Endothelial cell (in vitro differentiated cells): ENCODE measurements around the gene SLC7A7. TPM values are rescaled to one million over a fixed set of nuclear protein-coding genes. Genes with fewer than 3 reads are reported as not detected.
A peak's percentile ranks its signal among the peaks of the same experiment; 100 is the strongest.

Experiments
- DNase-seq: peaks from one replicate; pipeline ENCODE4 v3.0.0; 2021; ENCODE audit warnings: low spot score
- H3K27ac Mint-ChIP-seq: one replicate; pipeline ENCODE4 v1.8.0; 2021; ENCODE audit warnings: mixed read lengths, inconsistent platforms; ENCODE audit not compliant: unreplicated experiment
- H3K27me3 Mint-ChIP-seq: one replicate; pipeline ENCODE4 v1.8.0; 2021; ENCODE audit warnings: mild to moderate bottlenecking, moderate library complexity, mixed read lengths, inconsistent platforms; ENCODE audit not compliant: unreplicated experiment
- H3K36me3 Mint-ChIP-seq: one replicate; pipeline ENCODE4 v1.8.0; 2021; ENCODE audit warnings: mild to moderate bottlenecking, low read depth, mixed read lengths, inconsistent platforms; ENCODE audit not compliant: unreplicated experiment
- H3K4me1 Mint-ChIP-seq: one replicate; pipeline ENCODE4 v1.8.0; 2021; ENCODE audit warnings: mild to moderate bottlenecking, mixed read lengths, inconsistent platforms; ENCODE audit not compliant: unreplicated experiment
- H3K4me3 Mint-ChIP-seq: one replicate; pipeline ENCODE4 v1.8.0; 2021; ENCODE audit warnings: mild to moderate bottlenecking, mixed read lengths, inconsistent platforms; ENCODE audit not compliant: unreplicated experiment
- H3K9me3 Mint-ChIP-seq: one replicate; pipeline ENCODE4 v1.8.0; 2021; ENCODE audit warnings: mixed read lengths, inconsistent platforms; ENCODE audit not compliant: unreplicated experiment
- CTCF ChIP-seq: fragments of 200-600 bp; sonication (generic); IDR thresholded peaks from one replicate; pipeline ENCODE4 v1.5.0; 2021; ENCODE audit warnings: antibody characterized with exemption; ENCODE audit not compliant: unreplicated experiment
- total RNA-seq: library from RNA; stranded (reverse); fragmentation: NEBNext Ultra II Directional; extraction: Animal tissue kit (Norgen Biotek cat#: 25700); gene quantifications from one replicate; pipeline ENCODE4 v1.2.1, GENCODE V29; 2021; ENCODE audit not compliant: unreplicated experiment

The SLC7A7 gene
- total RNA-seq, 1 donor from 2014 or later, result 15.0 TPM

- no peak for DNase-seq
- H3K4me1 Mint-ChIP-seq, result peaks cover 28% of the 10 kb centered on the region
Measured at GRCh38 chr14:22824711-22825359, 9.6 kb upstream of the SLC7A7 start.

GRCh38 chr14:22822571-22823098 is 7.4 kb upstream of the SLC7A7 start:
- DNase-seq, result peak; percentile 87
- Mint-ChIP-seq H3K27ac (no peak overlapping the region), H3K27me3 (peaks cover 17% of the 10 kb centered on the region), H3K36me3 (no peaks in the 10 kb centered on the region), H3K4me1 (peaks cover 36% of the 10 kb centered on the region), H3K9me3 (no peaks in the 10 kb centered on the region), H3K4me3 (peak overlapping the region; percentile 73)
- TF ChIP-seq CTCF, result peak; percentile 74

More at GRCh38 chr14:22824711-22825359, 9.6 kb upstream of the SLC7A7 start:
- no peak for TF ChIP-seq CTCF
- Mint-ChIP-seq H3K4me3 (no peak overlapping the region), H3K27ac (no peak overlapping the region), H3K27me3 (peaks cover 15% of the 10 kb centered on the region), H3K36me3 (no peaks in the 10 kb centered on the region), H3K9me3 (no peaks in the 10 kb centered on the region)

GRCh38 chr14:22822016-22822570 is 6.9 kb upstream of the SLC7A7 start:
- DNase-seq, result no peak
- Mint-ChIP-seq H3K27me3 (peaks cover 17% of the 10 kb centered on the region), H3K4me3 (peak overlapping the region; percentile 73), H3K36me3 (no peaks in the 10 kb centered on the region), H3K9me3 (no peaks in the 10 kb centered on the region), H3K27ac (no peak overlapping the region), H3K4me1 (peaks cover 36% of the 10 kb centered on the region)
- TF ChIP-seq CTCF, result no peak

- Mint-ChIP-seq H3K4me3 (peak overlapping the region; percentile 25), H3K4me1 (peaks cover 36% of the 10 kb centered on the region), H3K9me3 (no peaks in the 10 kb centered on the region), H3K27me3 (peaks cover 17% of the 10 kb centered on the region), H3K27ac (peak overlapping the region; percentile 31), H3K36me3 (no peaks in the 10 kb centered on the region)
- TF ChIP-seq CTCF, result no peak
- no peak for DNase-seq
Measured at GRCh38 chr14:22821193-22822015, 6.2 kb upstream of the SLC7A7 start.
